Stimulated activated CD8-positive, alpha-beta memory T cell treated with anti-CD3 and anti-CD28 coated beads, Interleukin-15, amount 100 ng/mL, for 4 hours (primary cell): ENCODE measurements around the gene MACROD1.

ENCODE experiments used
- DNase-seq, 2 donors: peaks; one replicate each; pipeline ENCODE4 v3.0.0-alpha.2; 2020; ENCODE audit warnings: low read depth in 2 of 2

MACROD1 gene

DNA sequence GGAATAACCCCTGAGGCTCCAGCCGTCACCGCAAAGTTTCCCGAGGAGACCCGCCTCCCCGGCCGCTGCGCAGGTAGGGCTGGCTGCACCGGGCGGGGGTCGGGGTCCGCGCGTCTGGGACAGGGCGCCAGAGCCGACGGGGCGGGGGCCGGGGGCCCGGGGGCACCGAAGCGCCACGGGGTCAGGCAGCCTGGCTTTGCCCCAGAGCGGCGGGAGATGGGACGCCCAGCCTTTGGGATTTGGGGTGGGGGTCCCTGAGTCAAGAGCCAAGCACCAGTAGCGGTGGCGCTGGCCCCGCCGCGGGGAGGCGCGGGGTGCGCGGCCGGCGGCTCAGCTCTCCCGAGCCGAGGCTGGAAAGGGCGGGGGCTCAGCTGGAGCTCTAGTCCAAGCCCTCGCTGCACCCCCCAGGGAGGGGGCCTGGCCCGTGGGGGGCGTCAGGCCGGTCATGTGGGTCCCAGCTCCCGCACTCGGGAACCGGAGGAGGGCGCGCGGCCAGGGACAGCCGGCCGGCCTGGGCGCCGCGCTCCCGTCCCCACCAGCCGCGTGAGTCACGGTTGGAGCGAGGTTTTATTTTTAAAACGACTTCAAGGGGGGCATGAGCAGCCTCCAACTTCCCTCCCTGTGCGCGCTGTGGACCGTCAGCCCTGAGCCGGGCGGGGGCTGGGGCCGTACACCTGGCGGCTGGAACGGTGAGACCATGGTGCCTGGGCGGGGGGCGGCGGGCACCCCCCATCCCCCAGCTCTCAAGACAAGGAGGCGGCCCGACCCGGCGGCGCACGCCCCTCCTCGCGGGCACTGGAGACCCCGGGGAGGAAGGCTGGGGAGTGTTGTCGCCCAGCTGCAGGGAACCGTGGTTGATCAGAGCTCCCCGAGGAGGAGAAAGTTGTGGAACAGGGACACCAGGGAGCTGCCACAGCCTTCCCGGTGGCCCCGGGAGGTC, 129.6 kb downstream of the MACROD1 start:
- no peak for DNase-seq

DNA sequence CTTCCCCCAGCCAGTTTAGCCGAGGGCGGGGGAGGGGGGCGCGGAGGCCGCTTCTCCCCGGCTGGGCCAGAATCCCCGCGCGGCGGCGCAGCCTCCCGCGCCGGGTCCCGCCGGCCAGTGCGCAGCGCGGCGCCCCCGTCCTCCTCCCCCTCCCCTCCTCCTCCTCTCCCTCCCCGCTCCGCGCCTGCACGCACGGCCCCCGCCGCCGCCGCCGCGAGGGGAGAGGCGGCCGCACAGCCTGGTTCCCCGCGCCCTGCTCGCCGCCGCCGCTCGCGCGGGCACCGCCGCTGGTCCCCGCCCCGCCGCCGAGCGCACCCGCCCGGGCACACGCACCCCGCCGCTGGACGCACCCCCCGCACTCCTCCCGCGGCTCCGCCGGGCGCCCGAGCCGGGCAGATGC, 130.3 kb downstream of the MACROD1 start, which contains the start of gene FLRT1:
Gene FLRT1 (plus strand): TSS at position 356 of the 400 bp plus-strand sequence. CDS start 80,337 bp downstream, outside the sequence.
- no peak for DNase-seq

DNA sequence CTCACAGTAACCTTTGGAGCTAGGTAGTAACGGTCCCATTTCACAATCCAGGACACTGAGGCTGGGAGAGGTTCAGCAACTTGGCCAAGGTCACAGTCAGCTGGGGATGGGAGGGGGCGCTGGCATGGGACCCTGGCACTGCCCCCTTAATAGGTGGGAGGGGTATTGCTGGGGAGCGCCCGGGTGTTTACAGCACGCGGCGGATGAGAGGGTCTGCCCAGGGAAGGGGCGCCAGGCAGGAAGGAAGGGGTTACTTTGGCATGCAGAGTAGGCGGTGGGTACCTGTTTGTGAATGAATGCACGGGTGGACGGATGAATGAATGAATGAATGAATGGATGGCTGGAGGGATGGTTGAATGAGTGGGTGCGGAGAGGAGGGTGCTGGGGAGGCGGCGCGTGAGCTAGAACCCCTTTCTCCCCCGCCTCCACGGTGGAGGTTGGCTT, 130.8 kb downstream of the MACROD1 start:
- no peak for DNase-seq

DNA sequence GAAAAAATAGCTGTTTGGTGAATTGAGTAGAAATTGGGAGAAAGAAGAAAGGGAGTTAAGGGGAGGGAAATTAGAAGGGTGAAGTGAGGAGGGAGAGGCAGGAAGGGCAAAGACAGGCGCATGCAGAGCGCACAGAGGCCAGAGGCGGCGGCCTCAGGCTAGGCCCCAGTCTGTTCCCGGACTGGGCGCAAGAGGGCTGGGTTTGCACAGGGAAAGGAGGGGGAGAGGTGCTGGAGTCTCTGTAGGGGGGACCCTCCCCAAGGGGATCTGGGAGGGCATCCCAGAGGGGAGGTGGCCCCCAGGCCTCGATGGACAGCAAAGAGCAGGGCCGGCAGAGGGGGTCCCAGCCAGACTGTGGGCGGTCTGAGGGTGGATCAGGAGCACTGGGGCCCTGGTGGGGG, 131.5 kb downstream of the MACROD1 start:
- DNase-seq = no peak

DNA sequence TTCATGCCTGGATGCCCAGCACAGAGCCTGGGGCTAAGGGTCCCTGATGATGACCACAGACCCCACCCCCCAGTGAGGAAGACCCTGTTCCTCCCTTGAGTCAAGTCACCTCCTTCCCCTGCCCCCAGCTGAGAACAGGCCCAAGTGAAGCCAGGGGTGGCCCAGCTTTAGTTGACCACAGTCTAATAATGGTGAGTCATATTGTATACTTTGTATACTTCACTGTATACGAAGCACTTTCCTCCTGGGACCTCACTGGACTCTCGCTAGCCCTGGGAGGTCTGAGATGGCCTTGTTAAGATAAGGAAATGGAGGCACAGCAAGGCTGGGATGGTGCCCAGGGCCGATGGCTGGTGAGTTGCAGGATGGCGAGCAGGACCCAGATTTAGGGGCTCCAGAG, 133.9 kb downstream of the MACROD1 start:
- DNase-seq = no peak

DNA sequence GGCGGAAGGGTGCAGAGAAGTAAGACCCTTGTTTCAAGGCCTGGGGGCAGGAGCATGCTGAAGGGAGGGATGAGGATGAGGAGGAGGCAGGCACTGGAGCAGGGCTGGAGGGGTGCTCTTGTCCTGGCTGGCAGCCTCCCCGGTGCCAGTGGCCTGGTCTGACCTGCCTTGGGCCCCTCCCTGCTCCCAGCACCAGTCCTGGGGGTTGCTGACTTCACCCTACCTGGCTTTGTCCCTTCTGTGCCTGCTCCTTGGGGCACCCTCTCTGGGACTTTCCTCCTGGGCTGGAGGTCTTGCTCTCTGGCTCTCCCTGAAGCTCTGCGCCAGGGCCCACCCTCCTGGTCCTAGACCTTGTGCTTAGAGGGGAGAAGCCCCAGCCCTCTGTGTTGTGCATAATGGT, 134.9 kb downstream of the MACROD1 start:
- no peak for DNase-seq

DNA sequence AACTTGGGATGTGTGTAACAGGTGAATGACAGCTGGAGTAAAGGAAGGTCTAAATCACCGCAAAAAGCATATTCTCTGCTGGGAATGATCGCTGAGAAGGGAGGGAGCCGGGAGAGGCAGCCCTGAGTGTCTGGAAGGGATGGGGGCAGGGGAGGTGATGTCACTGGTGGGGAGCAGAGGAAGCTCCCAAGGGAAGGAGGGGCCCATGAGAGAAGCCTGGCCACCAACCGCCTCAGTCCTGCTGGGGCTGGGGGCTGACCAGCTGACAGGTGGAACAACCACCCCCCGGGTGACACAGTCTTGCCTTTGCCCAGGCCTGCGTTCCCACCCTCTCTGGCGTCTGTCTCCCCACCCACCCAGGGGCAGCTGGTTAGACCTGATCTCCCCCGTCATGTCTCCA, 136.1 kb downstream of the MACROD1 start:
- DNase-seq = no peak

DNA sequence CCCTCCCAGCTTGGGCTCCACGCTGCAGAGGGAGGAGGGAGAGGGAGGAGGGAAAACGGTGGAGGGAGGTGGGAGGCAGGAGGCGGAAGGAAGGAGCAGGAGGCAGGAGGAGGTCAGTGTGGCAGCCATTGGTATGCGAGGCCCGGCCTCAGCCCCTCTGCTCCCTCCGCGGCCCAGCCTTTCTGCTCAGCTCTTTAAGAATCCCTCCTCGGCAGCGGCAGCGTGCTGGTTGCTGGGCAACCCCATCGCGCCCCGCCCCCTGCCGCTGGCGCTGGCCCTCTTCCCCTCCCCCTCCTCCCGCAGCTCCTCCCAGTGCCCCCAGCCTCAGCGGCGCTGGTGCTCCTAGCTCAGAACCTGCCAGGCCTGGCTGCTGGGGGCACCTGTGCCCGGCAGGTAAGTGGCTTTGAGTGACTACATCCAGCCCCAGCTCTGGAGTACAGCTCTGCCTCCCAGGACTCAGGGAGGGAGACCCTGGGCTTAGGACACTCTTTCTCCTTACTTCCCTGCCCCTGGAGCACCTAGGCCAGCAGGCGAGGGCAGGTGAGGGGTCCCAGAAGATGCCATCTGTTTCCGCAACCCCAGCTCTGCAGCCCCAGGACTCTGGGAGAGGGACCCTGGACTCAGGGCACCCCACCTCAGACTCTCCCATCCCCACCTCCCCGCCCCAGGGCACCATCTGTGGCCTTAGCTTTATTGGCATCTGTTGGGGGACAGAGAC, 137.4 kb downstream of the MACROD1 start:
- DNase-seq = no peak

DNA sequence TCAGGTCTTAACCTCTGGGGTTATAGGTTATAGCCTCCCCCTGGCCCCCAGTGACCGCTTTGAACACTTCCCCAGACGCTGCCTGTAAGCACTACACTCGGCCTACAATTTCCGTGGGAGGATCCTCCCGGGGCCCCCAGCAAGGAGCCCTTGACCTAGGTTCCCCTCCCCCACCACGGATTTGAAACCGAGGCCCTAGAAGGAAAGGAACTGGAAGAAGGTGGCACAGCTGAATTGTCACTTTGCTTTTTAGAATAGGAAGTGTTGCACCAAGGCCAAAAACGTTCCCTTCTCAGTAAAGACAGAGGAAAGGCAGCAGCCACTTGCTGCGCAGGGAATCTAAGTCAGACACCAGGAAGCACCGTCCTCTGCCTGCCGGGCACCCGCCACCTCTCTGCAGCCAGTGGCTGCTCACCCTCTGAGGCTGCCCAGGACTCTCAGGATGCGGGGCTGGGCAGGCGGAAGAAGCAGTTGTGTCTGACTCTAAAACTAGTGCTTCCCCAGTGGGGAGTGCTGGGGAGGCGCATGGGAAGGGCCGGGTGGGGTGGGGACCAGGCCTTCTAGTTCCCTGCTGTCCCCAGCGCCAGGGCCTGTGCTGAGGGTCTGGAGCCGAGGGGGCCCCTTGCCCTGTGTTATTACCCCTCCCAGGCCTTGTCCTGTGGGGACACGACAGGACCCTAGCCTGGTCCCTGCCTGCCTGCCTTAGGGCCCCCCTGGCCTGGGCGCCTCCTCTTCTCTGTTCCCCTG, 138.1 kb downstream of the MACROD1 start:
- no peak for DNase-seq

DNA sequence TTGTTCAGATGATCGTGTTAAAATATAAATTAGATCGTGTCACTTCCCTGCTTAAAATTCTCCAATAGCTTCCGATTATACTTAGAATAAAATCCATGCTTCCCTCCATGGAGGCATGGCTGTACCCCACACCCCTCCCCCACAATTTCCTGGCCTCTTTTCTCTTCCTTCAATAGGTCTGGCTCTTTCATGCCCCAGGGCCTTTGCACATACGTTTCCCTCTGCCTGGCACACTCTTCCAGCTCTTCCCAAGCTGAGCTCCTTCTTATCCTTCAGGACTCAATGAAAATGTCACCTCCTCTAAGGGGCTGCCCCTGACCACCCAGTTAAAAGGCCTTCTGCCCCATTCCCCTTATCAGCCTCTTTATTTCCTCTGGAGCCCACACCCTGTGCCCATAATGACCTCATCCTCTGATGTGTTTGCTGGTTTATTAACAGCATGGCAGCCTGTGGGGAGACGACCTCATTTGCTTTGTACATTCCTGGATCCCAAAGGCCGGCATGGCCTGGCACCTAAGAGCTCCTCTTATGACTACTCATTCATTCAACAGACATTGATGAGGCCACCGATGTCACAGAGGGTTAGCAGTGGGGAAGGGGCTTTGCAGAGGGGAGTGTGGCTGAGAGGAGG, 139.2 kb downstream of the MACROD1 start:
- DNase-seq = no peak

DNA sequence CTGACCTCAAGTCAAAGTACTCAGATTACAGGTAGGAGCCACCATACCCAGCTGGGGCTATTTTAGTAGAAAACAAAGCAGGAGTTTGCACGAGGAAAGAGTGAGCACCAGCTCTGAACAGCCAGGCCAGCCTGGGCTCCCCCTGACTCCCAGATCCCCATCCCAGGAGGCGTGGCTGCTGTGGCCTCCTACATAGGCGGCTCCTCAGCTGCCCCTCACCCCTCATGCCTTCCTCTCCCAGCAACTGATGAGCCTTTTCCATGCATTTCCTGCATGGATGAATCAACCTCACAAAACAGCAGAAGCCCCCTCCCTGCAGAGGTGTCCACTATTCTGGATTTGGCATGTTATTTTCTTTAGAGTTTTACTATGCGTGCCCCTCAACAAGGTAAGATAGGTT, 140.7 kb downstream of the MACROD1 start:
- no peak for DNase-seq

DNA sequence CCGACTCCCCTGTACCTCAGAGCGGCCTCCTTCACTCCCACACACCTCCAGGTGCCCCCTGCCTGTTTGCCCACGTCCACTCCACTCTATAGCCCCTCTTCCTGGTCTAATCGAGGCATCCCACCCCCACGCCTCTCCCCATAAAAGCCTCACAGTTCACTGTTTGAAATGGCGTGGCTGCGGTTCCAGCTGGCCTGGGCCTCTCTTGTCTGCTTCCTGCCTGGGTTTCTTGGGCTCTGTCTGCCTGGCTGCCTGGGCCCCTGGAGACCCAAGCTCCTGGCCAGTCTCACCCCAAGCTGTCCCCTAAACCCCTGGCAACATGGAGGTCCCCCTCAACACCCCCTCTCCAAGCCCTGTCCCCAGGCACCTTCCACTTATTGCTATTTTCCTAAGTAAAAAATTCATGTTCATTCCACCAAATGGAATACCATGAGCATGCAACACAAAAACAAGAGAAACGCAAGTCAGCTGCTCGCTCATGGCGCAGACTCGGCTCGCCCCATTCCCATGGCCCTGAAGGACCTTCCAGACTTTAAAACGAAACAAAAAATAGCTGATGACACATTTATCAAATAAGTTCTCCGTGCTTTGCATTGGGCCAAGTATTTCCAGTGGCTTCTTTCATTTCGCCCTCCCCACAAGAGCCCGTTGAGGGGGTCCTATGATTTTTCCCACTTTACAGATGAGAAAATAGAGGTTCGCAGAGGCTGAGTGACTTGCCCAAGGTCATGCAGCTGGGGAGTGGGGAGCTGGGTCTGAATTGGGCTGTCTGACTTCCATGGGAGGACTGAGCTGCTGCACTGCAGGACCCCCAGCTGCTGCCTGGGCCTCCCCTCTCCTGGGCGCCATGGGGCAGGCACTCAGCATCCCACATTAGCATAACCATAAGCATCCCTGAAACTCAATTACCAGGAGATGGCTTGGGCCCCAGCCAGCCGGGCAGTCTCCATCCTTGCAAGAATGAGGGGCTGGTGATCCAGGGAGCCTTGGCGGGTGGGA, 141.9 kb downstream of the MACROD1 start:
- DNase-seq = no peak

DNA sequence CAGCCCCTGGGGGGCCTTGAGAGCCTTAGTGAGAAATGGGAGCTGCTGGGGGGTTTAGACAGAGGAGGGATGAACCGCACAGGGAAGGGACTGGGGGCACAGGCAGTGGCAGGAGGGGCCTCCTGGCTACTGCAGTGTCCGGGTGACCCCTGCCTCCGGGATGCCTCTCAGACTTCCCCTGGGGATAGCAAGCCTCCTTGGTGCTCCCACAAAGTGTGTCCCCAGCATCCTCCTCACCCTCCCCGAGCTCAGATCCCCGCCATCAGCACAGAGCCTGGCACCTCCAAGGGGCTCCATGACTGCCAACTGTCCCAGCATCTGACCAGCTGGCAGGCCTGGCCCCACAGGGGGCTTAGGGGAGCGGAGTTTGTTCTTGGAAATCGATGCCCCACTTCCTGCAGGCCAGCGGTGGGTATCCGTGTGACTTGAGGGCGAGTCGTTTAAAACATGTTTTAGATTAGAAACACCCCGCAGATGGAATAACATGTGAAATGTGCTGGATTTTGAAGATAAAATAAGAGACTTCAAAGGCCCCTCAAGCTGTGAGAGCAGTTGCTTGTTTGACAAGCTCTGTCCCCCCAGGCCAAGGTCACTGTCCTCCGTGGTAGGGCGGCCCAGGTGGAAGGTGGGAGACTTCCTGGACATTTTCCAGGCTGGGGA, 143.7 kb downstream of the MACROD1 start:
- no peak for DNase-seq

DNA sequence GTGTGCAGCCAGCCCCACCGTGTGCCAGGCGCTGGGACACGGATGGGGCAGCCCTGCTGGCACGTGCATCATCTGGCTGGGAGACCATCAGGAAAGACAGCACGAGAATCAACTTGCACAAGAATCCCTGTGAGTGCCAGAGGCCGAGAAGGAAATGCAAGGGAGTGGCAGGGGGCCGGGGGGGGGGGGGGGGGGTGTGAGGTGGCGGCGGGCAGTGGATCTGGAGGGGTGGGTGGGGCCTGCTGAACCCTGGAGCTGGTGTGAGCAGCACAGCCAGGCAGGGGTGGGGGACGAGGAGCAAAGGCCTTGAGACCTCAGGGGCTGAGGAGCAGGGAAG, 144.2 kb downstream of the MACROD1 start:
- DNase-seq = no peak

DNA sequence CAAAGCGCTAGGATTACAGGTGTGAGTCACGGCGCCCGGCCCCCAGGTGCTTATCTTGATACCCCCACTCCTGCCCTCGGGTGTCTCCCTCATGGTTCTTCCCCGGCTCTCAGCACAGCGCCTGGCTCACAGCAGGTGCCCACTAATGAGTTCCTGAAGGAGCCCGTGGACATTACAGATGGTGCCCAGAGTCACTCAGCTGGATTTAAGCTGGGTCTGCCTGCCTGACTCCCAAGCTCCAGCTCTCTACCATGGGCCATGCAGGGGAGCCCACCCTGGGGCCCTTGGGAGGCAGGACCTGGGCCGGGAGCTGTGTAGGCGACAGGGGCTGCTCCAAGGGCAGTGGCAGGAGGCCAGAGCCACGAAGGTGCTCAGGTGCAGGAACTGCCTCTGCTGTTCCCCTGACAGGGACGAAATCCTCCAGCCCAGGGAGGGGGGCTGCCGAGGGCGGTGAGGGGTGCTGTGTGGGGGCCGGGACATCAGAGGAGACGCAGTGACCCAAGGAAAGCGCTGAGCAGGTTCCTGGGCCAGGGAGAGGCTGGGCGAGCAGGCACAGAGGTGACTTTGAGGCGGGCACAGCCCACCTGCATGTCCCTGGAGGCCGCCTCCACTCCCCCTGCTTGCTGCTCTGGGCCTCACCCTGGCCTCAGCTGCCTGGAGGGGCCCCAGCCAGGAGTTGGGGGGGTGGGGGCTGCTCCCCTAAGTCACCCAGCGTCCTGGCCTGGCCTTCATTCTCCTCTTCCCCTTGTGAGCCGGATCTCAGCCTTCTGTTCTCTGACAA, 144.7 kb downstream of the MACROD1 start:
- no peak for DNase-seq

DNA sequence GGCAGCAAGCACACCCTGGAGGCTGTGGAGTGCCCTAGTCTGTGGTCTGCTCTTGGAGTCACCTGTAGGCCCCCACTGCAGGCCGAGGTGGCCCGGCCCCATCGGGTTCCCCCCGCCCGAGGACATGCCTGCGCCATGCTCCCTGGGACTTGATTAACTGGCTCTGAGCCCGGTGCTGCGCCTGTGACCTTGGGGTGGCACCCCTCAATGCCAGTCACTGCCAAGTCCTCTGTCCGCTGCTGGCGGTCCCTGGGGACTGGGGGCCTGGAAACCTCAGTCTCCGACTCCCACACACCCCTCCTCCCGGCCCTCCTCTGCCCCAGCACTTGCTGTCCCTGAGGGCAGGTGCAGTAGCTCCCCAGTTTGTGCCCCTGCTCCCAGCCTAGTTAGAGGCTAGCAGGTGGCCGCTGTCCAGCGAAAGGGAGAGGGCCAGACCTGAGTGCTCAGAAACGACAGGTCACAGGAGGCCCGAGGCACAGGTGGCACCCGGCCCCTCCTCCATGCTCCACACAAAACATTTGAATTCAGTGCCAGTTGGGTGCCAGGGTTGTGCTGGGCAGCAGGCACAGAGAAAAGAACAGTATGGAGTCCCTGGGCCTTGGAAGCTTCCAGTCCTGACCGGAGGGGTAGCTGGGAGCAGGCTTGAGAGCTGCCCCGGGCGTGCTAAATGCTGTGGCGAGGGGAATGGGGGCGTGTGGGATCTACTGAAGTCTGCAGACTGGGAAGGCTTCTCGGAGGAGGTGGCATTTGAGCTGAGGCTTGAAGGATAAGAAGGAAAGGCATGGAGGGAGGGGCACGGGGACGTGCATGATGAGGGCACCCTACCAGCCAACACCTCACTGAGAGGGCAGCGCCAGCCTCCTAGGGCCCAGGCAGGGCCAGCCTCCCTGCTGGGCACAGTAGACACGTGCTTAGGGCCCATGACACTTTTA, 146.5 kb downstream of the MACROD1 start:
- no peak for DNase-seq

DNA sequence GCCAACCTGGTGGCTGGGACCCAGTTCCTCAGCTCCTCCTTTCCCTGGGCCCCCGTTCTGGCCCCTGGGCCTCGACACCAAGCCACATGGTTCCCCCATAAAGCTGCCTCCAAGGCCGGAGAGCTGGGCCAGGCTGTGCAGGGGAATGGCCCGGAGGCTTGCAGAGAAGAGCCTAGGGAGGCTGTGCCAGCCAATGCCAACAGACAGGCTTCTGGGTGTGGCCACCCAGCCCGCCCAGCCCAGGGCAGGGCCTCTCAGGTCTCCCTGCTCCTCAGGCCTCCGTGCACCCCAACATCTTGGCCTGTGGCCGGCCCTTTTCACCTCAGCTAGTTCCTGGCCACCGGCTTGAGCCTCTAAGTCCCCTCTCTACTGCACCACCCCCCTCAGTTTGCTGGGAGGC, 147.6 kb downstream of the MACROD1 start:
- no peak for DNase-seq

DNA sequence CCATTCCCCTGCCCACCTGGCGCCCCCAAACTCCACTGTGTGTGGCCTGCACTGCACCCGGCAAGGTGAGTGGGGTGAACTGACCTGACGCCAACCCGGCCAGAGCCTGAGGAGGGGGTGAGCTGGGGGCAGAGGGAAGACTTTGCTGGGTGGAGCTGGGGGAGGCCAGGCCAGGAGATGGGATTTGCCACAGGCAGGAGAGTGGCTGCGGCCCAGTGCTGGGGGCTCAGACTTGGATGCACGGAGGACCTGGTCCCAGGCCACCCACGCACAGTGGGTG, 148.0 kb downstream of the MACROD1 start:
- DNase-seq = no peak
